NCI-H524 (cell line): ENCODE measurements around the gene PVALB.

ENCODE experiments used
- DNase-seq, 2 experiments: peaks; one replicate each; lab custom pipeline; 2025; lab: John Stamatoyannopoulos, UW

Gene PVALB, protein sequence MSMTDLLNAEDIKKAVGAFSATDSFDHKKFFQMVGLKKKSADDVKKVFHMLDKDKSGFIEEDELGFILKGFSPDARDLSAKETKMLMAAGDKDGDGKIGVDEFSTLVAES

DNA sequence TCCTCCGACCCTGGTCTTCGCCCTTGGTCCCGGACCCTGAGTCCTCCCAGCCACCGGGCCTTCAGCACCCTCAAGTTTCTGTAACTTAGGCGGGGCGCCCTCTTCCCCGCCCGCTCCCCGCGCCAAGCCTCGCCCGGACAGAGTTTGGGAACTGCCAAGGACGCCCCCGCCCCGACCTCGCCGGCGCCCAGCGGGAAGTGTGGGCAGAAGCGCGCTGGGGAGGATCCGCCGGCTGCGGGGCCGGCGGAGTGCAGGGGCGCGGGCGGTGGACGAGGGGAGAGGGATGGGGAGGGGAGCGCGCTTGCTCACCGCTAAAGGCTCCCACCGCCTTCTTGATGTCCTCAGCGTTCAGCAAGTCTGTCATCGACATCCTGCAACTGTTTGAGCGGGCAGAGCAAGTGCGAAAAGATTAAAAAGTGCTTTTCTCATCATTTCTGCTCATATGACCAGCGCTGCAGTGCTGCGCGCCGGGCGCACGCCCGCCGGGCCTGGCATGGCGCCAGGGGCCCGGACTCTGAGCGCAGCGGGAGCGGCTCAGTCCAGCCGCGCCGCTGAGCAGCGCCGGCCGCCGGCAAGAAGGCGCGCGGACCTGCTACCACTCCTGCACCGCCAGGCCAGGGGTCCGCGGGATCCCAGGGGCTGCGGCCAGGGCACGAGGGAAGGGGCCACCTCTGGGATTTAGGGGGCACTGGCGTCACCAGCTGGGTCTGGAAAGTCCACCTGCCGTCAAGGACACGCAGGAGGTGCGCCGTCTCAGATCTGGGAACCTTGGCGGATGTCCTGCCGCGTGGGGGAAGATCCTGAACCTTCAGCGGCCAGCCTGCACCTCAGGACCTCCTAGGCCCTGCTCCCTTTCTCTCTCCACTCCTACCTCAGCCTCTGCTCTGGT, at the start of gene PVALB:
TSS of gene PVALB (minus strand) at position 400 of the 889 bp plus-strand sequence. CDS start at position 370, 30 bp downstream.
- peak in 1 of 2 experiments; percentile 62 for DNase-seq

DNA sequence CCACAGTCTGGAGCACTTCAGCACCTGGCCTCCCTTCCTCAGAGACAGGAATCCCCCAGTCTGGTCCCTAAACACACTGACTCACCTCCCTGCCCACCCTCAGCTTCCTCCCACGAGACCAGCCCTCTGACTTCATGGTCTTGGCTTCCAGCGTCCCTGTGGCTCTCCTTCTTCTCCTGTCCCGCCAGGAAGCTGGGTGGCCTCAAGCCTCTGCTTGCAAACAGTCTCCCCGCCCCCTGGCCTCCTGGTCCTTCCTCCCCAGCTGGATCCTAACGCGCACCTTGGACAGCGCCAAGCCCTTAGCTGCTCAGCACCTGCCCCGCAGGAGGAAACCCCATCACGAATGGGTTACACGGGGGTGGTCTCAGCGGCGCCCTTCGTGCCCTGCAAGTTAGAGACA, 48.5 kb upstream of the PVALB start:
- no peak for DNase-seq

DNA sequence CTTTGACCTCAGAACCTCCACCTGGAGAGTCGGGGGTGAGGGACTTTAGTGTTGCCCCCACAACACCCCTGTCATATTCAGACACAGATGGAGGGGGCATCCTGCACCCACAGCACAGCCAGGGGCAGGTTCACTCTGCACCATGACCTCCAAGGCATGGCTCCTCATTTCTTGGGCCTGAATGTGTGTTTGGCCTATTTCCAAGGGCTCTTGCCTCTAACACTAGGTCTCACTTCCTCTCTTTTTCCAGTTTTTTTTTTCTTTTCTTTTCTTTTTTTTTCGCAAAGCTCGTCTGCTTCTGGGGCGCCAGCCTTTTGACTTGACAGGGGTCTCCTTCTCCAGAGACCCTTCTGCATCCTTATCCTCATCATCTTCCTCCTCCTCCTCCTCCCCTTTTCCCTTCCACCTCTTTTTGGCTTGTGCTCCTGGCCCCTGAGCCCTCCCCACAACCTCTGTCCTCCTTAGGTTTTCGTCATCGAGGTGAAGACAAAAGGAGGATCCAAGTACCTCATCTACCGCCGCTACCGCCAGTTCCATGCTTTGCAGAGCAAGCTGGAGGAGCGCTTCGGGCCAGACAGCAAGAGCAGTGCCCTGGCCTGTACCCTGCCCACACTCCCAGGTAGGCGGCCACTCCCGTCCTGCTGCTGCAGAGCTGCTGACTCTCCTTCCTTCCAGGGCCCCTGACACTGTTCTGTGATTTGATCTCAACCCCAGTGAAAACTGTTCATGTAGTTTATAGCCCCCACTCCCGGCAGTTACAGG, 47.8 kb upstream of the PVALB start:
- no peak for DNase-seq

DNA sequence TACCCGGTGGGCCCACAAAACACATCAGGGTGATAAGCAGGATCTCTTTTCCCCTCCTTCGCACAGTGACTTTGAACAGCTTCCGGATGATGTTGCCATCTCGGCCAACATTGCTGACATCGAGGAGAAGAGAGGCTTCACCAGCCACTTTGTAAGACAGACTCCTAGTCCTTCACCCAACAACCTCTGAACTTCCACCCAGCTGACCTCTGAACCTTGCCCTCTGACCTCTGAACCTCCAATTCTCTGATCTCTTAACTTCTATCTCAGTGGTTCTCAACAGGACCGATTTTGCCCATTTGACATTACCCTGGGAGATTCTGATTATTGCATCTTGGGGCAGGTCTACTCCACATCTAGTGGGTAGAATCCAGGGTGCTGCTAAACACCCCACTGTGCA, 47.1 kb upstream of the PVALB start:
- no peak for DNase-seq

DNA sequence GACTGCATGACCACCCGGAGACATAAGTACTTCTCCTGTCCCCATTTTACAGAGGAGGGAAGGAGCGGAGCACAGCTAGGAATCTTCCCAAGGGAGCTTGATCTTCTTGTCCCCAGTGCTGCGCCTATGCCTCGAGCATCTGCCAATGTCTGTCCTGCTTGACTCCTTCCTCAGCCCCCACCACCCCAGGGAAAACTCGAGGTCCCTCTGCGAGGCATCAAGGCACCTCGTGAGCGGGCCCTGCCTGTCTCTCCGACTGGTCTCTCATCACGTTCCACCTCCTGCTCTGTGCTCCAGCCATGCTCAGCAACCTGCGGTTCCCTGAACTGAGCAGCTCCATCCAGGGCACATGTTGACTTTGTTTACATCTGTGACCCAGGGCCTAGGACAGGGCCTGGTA, 46.4 kb upstream of the PVALB start:
- no peak for DNase-seq

DNA sequence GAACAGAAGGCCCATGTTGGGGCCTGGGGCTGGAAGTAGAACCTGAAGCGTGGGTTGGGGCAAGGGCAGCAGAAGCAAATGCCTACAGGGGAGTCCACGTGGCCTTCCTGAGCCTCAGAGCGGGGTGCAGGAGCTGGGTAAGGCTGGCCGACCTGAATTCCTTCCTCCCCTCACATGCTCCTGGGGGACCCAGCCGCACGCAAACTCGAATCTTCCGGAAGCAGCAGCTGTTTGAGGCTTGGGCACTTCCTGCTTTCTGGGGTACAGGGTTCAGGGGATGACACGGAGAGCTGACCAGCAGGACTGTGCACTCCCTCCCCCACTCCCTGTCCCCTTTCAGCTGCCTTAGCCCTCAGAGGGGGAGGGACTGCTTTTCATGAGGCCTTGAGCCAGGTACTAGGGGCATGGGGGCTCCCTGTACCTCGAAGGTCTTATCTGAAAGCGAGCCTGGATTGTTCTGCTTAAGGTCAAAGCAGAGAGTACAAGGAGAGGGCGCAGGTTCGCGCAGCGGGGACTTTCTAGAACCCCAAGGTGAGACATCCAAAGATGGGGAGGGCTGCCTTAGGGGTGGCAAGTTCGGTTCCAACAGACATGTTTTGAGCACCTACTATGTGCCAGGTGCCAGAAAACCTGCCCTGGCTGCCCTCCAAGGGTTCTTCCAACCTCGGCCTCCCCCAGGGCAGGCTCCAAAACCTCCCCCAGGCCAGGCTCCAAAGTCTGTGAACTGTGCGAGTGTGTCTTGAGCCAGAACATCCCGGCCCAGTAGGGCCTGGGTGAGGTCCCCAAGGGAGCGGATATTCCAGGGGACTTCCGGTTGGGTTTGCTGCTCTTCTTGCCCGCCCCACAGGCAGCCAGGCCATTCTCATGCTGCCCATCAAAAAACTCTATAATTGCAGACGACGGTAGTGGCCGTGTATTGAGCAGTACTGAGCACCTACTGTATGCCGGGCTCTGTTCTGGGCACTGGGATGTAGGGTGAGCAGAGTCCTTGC, 45.7 kb upstream of the PVALB start:
- no peak for DNase-seq

DNA sequence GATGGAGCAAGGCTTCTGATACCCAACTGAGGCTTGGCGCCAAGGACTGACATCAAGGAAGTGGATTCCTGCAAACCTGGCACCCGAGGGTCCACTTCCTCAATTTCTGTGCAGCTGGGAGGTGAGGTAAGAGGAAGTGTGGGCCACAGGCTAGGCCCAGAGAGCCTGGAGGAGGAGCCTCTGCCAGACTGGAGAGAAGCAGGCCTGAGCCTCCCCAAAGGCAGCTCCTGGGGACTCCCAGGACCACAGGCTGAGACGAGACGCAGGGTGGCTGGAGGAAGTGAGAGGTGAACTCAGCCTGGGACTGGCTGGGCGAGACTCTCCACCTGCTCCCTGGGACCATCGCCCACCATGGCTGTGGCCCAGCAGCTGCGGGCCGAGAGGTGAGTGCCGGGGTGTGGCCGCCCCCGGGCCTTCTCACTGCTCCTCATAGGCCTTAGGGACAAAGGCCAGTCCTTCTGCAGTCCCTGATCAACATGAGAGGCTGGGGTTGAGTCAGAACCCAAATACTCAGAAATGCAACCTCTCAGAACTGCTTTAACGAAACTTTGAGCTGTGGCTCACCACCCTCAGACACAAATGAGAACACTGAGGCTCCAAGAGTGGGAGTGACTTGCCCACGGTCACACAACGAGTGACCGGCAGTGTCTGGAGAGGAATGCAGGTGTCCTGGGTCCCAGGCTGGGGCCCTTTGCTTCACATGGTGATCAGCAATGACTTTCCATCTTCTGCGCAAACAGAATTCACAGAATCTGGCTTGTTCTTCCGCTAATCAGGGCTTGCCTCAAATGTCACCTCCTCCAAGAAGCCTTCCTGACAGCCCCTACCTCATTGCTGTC, 44.2 kb upstream of the PVALB start, which contains the start of gene NCF4:
TSS of gene NCF4 (plus strand) at position 186 of the 839 bp plus-strand sequence. CDS start at position 352, 166 bp downstream.
- DNase-seq: no peak

DNA sequence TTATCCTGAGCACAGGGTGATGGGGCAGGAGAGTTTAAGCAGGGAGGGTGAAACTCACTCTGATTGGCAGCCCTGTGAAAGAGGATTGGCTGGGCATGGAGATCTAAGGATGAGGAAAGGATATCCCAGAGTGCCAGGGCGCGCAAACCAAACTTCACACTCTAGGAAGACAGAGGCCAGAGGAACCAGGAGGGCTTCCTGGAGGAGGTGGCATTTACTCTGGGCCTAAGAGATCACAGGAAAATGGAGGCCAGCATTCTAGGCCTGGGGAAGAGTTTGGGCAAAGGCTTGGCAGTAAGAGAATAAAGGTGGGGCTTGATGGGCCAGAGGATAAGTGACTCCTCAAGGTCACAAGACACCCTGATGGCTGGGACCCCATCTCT, 43.6 kb upstream of the PVALB start:
- no peak for DNase-seq

DNA sequence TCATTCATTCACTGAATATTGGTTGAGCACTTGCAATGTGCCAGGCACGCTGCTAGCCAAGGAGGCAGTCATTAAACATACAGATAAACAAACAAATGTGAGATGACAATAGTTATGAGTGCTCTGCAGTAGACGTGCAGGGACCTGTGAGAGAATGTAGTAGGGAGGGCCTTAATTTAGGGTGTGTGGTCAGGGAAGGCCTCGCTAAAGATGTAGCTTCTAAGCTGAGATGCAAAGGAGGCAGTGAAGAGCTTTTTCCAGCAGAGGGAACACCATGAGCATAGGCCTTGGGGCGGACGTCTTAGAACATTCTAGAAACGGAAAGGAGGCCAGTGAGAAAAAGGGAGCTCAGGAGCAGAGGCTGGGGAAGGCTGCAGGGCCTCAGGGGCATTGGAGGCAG, 43.2 kb upstream of the PVALB start:
- no peak for DNase-seq

DNA sequence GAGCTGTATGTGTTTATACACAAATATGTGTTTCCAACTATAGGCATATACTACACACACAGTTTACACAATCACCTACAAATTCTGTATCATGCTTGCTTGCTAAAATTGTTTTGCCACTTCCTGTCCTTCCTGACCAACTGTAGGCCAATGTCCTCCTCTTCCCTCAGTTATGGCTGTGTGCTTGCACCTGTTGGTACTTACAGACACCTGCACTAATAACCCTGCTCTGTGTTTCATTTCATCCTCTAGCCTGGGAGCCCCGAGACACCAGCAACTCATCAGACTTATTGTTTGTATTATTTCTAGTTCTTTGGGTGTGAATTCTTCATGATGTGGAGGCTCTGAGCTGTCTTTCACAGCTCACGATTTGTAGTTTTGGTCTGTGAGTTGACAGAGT, 42.1 kb upstream of the PVALB start:
- no peak for DNase-seq

DNA sequence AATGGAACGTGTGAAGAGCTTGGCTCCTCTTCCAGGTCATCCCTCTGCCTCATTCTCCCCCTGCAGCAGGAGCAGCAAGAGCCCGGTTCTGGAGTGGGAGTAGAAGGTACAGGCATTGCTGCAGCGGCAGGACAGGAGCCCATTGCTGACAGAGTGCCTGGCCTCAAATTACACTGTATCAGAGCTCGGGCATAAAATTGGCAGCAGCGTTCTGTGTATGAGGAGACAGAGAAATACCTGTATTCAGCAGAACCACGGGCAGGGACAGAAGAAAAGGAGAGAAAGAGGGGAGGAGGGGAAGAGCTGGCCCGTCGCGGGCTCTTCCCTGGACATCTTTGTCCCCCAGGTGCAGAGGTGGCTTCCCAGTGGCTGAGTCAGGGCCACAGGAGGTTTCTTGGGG, 41.3 kb upstream of the PVALB start:
- no peak for DNase-seq

DNA sequence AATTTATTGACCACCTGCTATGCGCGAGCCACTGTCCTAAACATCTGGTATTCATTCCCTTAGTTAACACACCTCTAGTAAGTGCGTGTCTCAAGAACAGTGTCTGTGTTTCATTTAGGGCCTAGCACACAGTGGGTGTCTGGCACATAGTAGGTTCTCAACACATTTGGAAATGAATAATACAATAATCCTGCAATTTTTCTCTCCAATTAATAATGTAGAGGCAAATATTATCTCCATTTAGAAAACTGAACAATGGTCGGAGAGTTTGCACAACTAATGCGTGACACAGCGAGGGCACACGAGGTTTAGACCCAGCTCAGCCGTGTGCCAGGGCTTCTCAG, 39.9 kb upstream of the PVALB start:
- DNase-seq: no peak

DNA sequence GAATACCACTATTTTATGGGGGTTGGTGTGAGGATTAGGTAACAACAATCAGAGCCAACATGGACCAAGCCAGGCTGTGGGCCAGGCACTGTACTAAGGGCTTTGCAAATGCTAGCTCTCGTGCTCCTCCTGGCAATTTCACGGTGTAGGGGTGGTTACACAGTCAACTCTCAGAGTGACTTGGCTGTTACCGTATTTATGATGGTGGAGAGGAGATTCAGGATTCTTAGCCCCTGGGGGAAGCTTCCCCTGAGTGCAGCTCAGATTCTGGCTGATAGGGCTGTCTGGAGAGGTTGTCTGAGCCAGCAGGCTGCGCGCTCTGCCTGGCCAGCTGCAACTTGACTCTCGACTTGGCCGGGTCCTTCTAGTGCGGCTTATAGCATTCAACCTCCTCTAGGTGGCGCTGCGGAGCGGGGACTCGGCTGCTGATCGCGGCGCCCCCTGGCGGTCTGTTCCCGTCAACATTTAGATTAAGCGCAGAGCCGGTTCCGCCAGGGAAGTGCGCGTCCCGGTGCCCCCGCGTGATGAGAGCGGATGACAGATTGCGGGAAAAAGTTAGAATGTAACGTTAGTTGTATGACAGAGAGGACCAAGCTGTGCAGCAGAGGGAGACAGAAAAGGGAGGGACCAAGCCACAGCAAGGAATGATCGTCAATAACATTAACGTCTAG, 39.4 kb upstream of the PVALB start:
- peak; percentile 80 to 92 for DNase-seq

DNA sequence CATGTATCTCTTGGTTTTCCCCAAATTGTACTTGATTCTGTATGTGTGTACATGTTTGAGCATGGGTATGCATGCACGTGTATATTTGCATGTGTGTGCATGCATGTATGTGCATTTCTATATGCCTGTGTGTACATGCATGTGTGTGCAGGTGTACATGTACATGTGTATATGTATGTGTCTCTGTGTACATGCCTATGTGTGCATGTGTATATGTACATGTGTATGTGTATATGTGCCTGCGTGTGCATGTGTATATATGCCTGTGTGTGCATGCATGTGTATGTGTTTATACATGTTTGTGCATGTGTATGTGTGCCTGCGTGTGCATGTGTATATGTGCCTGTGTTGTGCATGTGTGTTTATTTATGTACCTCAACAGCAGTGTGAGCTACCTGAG, 38.6 kb upstream of the PVALB start:
- no peak for DNase-seq

DNA sequence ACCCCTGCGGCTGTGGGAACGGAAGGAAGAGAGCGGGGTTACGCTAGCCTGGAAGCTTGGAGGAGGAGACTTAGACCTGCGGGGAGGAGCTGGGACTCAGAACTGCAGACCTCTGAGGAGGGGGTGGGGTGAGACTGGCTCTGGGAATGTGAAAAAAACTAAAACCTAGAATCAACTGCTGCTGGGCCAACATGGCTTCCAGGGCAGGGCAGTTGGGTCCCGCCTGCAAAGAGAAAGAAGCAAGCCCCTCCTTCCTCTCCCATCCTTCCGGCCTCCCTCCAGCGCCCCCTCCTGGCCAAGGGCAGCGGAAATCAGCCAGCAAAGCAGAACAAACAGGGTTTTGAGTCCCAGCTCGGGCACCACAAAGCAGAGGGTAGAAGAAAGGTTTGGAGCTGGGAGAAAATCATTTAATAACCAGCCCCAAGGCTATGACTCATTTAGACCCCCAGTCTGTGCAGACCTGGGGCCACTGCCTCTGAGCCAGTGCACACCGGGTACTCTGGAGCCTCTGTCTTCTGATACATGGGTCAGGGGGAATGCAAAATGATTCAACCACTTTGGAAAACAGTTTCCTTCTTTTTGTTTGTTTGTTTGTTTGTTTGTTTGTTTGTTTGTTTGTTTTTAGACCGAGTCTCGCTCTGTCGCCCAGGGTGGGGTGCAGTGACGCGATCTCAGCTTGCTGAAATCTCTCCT, 36.7 kb upstream of the PVALB start:
- peak; percentile 57 to 77 for DNase-seq

DNA sequence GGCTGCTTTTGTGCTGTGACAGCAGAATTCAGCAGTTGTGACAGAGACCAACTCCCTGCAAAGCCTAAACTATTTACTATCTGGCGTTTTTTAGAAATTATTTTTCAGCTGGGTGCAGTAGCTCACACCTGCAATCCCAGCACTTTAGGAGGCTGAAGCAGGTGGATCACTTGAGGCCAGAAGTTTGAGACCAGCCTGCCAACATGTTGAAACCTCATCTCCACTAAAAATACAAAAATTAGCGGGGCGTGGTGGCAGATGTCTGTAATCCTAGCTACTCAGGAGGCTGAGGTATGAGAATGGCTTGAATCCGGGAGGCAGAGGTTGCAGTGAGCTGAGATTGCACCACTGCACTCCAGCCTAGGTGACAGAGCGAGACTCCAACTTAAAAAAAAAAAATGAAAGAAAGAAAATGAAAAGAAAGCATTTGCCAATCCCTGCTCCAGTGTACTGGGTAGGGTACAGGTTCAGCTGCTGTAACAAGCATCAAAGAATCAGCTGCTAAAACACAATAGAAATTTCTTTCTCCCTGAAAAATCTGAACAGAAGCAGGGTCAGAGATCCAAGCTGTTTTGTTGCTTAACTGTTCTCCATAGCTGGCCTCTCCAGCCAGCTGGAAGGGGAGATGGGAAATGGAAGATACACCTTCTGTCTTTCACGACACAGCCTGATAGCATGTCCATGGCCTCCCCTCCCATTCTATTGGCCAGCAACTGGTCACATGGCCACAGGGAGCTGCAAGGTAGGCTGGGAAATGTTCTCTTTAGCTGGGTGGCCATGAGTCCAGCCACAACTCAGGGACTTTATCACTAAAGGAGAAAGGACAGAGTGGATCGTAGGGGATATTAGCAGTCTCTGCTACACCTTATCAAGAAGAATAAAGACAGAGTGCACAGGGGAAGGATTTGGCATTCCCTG, 35.5 kb upstream of the PVALB start:
- no peak for DNase-seq

DNA sequence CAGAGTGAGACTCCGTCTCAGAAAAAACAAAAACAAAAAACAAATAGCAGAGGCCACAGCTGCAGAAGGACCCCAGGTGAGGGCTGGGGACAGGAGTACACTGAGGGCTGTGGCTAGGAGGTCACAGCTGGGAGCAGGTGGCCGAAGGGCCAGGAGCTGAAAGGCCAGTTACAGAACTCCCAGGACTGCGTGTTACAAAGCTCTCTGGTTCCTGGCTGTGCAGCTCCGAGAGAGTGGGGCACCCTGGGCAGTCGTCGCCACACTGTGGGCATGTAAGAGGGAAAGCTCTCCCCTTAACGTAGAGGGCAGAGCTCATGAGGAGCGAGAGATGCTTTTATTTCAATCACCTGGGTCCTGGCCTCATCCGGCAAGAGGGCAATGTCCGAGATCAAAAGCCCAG, 33.8 kb upstream of the PVALB start:
- DNase-seq: no peak

DNA sequence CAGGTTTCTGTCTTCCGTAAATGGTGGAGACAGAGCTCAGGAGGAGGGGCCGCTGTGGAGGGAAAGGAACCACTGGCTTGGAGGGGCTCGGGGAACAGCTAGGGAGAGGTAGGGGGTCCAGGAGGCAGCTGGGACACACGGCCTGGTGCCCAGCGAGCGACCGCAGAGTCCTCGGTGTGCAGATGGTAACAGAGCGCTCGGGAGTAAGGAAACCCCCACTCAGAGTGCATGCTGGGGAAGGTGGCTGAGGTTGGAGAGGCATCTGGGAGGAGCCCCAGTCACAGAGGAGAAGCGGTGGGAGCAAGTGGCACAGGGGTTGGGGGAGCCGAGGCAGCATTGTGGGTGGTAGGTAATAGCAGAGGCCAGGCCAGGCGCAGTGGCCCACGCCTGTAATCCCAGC, 33.2 kb upstream of the PVALB start:
- no peak for DNase-seq

DNA sequence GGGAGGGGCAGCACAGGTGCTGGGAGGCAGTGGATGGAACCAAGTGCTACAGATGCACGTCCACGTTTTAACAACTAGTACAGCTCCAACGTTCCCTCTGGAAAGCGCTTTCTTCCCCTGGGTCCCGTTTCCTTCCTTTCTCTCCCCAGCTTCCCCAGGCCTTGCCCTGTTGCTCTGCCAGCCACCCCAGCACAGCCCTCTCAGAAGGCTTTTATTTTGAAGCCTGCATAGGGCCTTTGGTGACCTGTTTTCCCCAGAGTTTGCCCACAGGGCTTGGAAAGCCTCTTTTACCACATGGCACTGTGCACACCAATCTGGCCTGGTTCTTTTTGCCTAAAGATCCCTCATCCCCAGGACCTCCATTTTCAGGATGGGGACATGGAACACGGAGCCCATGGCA, 30.1 kb upstream of the PVALB start:
- DNase-seq: no peak
